ENCODE data around the gene NOMO2.
"Not testable (repeated sequence)": the region's sequence is repeated elsewhere in the genome, so short reads cannot be mapped to it uniquely, and the experiment has no call there.

The NOMO2 gene

DNA sequence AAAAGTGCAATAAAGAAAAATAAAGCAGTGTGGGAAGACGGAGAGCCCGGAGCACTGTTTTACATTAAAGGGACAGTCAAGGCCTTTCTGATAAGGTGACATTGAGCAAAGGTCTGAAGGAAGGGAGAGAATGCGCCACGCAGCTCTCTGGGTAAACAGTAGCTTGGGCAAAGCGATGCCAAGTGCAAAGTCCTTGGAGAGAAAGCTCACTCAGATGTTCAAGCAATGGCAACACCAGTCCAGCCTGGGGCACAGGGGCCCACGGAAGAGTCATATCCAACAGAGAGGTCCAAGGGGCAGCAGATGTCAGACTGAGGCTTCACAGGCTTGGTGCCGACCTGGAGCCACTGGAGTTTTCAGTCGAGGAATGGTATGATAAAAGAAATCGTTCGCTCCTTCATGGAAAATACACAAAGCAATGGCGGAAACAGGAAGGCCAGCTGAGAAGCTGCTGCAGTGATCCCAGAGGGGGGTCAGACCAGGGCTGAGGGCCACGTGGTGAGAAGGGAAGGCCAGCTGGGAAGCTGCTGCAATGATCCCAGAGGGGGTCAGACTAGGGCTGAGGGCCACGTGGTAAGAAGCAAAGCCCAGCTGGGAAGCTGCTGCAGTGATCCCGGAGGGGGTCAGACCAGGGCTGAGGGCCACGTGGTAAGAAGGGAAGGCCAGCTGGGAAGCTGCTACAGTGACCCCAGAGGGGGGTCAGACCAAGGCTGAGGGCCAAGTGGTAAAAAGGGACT lies 40.3 kb downstream of the NOMO2 start:
- H3K27ac Mint-ChIP-seq; intact Hi-C loops (cut with micrococcal nuclease); H3K27me3 Mint-ChIP-seq; H3K4me1 Mint-ChIP-seq (ENCODE audit: low read depth); H3K9me3 Mint-ChIP-seq; H3K4me3 Mint-ChIP-seq: not testable (repeated sequence)
- peaks cover 14% of the 10 kb centered on the region for H3K36me3 Mint-ChIP-seq (ENCODE audit: low read depth)

DNA sequence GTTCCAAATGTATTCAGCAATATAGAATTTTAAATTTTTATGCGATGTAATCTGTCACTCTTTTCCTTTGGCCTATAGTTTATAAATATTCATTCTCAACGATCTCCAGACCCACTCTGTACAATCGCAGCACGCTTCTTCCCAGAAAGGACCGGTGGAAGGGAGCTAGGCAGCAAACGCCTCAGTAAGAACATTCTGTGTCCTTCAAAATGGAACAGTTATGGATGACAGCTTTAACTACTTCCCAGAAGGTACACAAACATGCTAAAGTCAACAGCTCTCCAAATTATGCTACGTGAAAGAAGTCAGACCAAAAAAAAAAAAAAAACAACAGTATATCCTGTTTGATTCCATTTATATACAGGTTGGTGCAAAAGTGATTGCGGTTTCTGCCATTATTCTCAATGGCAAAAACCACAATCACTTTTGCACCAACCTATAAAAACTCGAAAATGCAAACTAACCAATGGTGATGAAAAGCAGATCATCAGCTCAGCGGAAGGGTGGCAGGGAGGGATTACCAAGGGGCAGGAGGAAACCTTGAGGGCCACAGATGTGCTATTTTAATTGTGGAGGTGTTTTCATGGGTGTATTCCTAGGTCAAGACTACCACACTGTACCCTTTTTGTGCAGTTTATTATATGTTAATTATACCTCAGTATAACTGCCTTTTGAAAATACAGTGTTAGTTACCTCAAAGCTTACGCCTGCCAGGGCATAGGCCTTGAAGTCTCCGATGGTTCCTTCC lies 43.2 kb downstream of the NOMO2 start:
- H3K27me3 Mint-ChIP-seq; H3K4me1 Mint-ChIP-seq (ENCODE audit: low read depth); H3K4me3 Mint-ChIP-seq; H3K27ac Mint-ChIP-seq; H3K9me3 Mint-ChIP-seq; H3K36me3 Mint-ChIP-seq (ENCODE audit: low read depth); intact Hi-C loops (cut with micrococcal nuclease): not testable (repeated sequence)

DNA sequence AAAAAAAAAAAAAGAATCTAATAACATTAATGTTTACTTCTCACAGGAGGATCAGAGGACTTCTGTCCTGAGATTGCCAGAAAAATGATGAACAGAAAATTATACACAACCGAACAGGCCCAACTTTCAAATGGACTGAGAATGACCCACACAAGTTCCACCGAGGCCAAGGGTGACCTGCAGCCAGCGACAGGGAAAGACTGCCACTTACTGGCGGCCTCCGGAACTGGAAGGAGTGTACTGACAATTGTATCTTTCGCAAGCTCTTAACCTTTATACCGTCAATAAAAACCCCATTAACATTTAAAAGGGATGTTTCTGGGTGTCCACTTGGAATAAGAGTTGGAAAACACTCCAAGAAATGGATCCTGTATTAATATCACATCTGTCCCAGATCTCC lies 63.5 kb downstream of the NOMO2 start:
- H3K4me1 Mint-ChIP-seq (ENCODE audit: low read depth); H3K9me3 Mint-ChIP-seq; H3K27me3 Mint-ChIP-seq; H3K4me3 Mint-ChIP-seq; H3K36me3 Mint-ChIP-seq (ENCODE audit: low read depth); intact Hi-C loops (cut with micrococcal nuclease); H3K27ac Mint-ChIP-seq: not testable (repeated sequence)

DNA sequence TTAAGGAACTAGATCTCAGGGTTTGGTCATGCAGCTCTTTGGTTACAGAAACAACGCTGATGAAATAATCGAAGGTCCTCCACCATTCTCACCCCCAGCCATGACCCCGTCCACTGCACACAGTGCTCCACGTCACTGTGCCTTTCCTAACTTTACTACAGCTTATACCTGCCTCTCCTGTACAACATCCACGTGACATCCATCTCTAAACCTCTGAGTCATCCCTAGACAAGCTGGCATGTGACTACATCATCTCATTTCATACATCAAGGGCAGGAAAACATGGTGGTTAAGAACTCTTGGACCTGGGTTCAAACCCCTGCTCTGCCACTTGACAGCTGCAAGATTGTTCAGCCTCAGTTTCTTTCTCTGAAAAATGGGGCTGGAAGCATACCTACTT lies 64.9 kb downstream of the NOMO2 start:
- H3K27ac Mint-ChIP-seq; intact Hi-C loops (cut with micrococcal nuclease); H3K9me3 Mint-ChIP-seq; H3K27me3 Mint-ChIP-seq; H3K36me3 Mint-ChIP-seq (ENCODE audit: low read depth); H3K4me3 Mint-ChIP-seq; H3K4me1 Mint-ChIP-seq (ENCODE audit: low read depth): not testable (repeated sequence)

DNA sequence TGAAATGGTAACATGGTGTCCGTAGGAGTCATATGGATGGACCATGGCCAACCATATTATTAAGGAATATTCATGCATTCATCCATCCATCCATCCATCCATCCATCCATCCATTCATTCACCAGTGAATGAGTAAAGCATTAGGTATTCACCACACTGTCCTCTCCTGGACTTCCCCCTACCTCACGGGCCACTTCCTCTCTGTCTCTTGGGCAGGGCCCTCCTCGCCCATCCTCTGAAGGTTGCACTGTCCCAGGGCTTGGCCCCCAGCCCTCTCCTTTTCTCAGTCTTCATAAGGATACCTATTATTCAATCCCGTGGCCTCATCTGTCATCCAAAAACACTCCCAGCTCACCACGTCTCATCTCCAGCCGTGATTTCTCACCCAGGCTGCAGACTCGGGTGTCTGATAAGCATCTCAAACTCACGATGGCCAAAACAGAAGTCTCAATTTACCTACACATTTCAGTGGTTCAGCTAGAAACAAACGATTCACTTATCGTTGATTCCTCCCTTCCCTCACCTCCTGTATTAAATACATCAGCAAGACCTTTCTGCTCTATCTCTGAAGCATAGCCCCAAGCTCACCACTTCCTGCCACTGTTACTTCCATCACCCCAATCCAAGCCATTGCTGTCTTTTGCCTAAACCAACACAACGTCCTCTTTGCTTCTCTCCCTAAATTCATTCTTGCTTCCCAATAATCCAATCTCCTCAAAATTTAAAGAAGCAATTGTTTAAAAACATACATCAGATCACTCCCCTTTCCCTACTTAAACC lies 69.6 kb downstream of the NOMO2 start:
- H3K9me3 Mint-ChIP-seq; H3K27ac Mint-ChIP-seq; H3K4me1 Mint-ChIP-seq (ENCODE audit: low read depth); H3K36me3 Mint-ChIP-seq (ENCODE audit: low read depth); intact Hi-C loops (cut with micrococcal nuclease); H3K27me3 Mint-ChIP-seq; H3K4me3 Mint-ChIP-seq: not testable (repeated sequence)

DNA sequence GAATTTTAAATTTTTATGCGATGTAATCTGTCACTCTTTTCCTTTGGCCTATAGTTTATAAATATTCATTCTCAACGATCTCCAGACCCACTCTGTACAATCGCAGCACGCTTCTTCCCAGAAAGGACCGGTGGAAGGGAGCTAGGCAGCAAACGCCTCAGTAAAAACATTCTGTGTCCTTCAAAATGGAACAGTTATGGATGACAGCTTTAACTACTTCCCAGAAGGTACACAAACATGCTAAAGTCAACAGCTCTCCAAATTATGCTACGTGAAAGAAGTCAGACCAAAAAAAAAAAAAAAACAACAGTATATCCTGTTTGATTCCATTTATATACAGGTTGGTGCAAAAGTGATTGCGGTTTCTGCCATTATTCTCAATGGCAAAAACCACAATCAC lies 125.9 kb downstream of the NOMO2 start:
- H3K9me3 Mint-ChIP-seq; H3K4me1 Mint-ChIP-seq (ENCODE audit: low read depth); H3K27ac Mint-ChIP-seq; H3K4me3 Mint-ChIP-seq; intact Hi-C loops (cut with micrococcal nuclease); H3K27me3 Mint-ChIP-seq; H3K36me3 Mint-ChIP-seq (ENCODE audit: low read depth): not testable (repeated sequence)

DNA sequence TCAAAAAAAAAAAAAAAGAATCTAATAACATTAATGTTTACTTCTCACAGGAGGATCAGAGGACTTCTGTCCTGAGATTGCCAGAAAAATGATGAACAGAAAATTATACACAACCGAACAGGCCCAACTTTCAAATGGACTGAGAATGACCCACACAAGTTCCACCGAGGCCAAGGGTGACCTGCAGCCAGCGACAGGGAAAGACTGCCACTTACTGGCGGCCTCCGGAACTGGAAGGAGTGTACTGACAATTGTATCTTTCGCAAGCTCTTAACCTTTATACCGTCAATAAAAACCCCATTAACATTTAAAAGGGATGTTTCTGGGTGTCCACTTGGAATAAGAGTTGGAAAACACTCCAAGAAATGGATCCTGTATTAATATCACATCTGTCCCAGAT lies 146.1 kb downstream of the NOMO2 start:
- H3K36me3 Mint-ChIP-seq (ENCODE audit: low read depth); H3K9me3 Mint-ChIP-seq; H3K4me1 Mint-ChIP-seq (ENCODE audit: low read depth); H3K27me3 Mint-ChIP-seq; intact Hi-C loops (cut with micrococcal nuclease); H3K4me3 Mint-ChIP-seq; H3K27ac Mint-ChIP-seq: not testable (repeated sequence)

DNA sequence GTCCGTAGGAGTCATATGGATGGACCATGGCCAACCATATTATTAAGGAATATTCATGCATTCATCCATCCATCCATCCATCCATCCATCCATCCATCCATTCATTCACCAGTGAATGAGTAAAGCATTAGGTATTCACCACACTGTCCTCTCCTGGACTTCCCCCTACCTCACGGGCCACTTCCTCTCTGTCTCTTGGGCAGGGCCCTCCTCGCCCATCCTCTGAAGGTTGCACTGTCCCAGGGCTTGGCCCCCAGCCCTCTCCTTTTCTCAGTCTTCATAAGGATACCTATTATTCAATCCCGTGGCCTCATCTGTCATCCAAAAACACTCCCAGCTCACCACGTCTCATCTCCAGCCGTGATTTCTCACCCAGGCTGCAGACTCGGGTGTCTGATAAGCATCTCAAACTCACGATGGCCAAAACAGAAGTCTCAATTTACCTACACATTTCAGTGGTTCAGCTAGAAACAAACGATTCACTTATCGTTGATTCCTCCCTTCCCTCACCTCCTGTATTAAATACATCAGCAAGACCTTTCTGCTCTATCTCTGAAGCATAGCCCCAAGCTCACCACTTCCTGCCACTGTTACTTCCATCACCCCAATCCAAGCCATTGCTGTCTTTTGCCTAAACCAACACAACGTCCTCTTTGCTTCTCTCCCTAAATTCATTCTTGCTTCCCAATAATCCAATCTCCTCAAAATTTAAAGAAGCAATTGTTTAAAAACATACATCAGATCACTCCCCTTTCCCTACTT lies 152.2 kb downstream of the NOMO2 start:
- H3K36me3 Mint-ChIP-seq (ENCODE audit: low read depth); H3K4me1 Mint-ChIP-seq (ENCODE audit: low read depth); H3K27me3 Mint-ChIP-seq; H3K9me3 Mint-ChIP-seq; H3K27ac Mint-ChIP-seq; intact Hi-C loops (cut with micrococcal nuclease); H3K4me3 Mint-ChIP-seq: not testable (repeated sequence)

DNA sequence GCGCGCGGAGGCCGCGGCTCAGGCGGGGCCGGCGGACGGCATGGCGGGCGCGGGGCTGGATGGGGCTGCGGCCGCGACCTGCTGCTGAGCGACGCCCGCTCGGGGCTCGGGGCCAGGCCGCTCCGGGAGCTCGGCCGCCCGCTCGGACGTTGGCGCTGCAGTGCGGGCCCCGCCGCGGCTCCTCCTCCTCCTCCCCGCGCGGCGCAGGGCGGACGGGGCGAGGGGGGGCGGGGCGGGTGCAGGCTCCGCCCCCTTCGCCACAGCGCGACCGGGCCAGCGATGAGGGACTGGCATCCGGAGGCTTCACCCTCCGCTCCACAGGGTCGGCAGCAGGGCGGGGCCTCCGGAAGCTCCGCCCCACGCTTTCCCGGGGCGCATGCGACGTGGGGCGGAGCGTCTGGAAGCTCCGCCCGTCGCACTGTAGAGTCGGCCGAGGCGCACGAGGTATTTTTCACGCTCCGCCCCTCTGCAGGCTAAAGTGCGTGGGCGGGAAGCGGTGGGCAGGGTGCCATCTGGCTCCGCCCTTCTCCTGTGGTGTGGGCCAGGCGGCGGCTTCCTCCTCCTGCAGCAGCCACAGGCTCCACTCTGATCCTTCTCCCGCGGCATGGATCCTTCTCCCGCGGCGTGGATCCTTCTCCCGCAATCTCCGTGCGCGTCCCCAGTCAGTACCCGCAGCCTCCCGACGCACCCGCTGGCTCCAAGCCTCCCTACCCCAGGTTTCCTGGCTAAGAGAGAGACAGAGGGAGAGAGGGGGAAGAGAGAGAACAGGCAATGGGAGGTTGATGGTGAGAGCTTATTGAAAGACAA lies 159.8 kb downstream of the NOMO2 start:
- H3K4me1 Mint-ChIP-seq (ENCODE audit: low read depth); intact Hi-C loops (cut with micrococcal nuclease); H3K9me3 Mint-ChIP-seq; H3K4me3 Mint-ChIP-seq; H3K36me3 Mint-ChIP-seq (ENCODE audit: low read depth); H3K27ac Mint-ChIP-seq; H3K27me3 Mint-ChIP-seq: not testable (repeated sequence)

DNA sequence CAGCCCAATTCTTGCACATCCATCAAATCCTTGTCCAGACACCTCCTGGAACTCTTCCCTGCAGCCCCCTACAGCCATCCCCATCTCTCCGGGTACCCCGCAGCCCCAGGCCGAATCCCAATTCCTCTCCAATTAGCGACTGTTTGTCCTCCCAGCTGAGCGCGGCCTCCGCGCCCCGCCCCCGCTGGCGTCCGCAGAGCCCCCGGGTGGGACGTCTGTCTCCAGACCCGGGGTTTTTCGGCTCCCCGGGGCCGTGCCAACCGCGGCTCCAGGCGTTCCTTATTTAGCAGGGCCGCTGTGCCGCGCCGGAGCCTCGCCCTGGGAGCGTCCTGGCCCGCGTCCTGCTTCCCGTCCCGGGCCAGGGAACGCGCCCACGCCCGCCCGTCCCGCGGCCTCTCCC lies 160.7 kb downstream of the NOMO2 start:
- H3K27me3 Mint-ChIP-seq; H3K9me3 Mint-ChIP-seq; H3K4me1 Mint-ChIP-seq (ENCODE audit: low read depth); H3K36me3 Mint-ChIP-seq (ENCODE audit: low read depth); intact Hi-C loops (cut with micrococcal nuclease): not testable (repeated sequence)
- Mint-ChIP-seq H3K4me3 (peak overlapping the region; percentile 87), H3K27ac (peak overlapping the region; percentile 79)

DNA sequence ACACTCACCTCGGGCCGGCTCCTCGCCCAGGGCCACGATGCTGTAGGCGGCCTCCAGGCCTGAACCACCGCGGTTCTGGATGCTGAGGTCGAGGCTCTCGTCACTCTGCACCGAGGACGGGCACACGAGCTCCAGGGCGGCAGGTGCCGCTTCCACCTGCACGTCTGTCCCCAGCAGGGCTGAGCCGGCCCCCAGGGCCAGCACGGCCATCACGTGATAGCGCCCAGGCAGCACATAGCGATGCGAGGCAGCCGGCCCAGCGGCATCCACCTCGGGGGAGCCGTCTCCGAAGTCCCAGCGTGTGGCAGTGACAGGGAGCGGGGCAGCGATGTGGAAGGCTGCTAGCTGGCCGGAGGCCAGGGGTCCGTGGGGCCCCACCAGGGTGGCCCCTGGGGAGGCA lies 167.5 kb downstream of the NOMO2 start:
- H3K4me3 Mint-ChIP-seq; H3K9me3 Mint-ChIP-seq; H3K27ac Mint-ChIP-seq; H3K4me1 Mint-ChIP-seq (ENCODE audit: low read depth); intact Hi-C loops (cut with micrococcal nuclease); H3K27me3 Mint-ChIP-seq; H3K36me3 Mint-ChIP-seq (ENCODE audit: low read depth): not testable (repeated sequence)

DNA sequence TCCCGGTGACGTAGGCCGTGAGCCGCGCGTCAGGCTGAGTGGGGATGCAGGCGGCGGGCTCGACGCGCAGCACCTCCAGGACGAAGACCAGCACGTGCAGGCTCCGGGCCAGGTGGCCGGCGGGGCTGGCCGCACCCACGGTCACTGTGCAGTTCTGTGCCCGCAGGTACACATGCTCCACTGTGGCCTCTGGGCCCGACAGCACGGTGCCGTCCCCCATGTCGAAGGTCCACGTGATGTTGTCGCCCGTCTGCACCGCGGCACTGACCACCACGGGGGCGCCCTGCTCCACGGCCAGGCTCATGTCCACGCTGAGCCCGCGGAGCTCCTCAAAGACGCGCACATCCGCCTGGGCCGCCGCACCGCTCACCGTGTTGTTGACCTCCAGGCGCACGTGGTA lies 174.1 kb downstream of the NOMO2 start:
- H3K36me3 Mint-ChIP-seq (ENCODE audit: low read depth); H3K4me1 Mint-ChIP-seq (ENCODE audit: low read depth); H3K4me3 Mint-ChIP-seq; H3K27me3 Mint-ChIP-seq; H3K27ac Mint-ChIP-seq; intact Hi-C loops (cut with micrococcal nuclease); H3K9me3 Mint-ChIP-seq: not testable (repeated sequence)

DNA sequence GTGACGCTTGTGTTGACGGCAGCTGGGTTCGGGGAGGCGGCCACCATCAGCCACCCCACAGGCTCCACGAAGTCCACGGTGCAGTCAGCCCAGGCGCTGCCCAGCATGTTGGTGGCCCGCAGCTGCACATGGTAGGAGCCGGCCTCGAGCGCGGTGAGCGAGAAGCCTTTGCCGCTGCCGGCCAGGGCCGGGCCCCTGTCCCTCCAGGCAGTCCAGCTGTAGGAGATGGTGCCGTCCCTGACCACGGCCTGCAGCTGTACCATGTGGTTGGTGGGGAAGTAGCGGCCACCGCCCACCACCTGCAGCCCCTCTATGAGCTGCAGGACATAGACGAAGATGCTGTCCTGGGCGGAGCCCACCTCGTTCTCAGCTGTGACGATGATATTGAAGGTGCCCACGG lies 175.4 kb downstream of the NOMO2 start:
- H3K9me3 Mint-ChIP-seq; H3K4me3 Mint-ChIP-seq; H3K36me3 Mint-ChIP-seq (ENCODE audit: low read depth); H3K4me1 Mint-ChIP-seq (ENCODE audit: low read depth); H3K27ac Mint-ChIP-seq; intact Hi-C loops (cut with micrococcal nuclease); H3K27me3 Mint-ChIP-seq: not testable (repeated sequence)

All from dendritic cell treated with granulocyte-macrophage colony-stimulating factor and Interleukin-4, amounts not matched to agents 40 ng/mL and 50 ng/mL, for 4 days (primary cell).